Tibial artery (tissue), 4 donors: ENCODE data around the gene SPINK8.
"Not testable (repeated sequence)": the region's sequence is repeated elsewhere in the genome, so short reads cannot be mapped to it uniquely, and the experiment has no call there.

Experiments
- DNase-seq, 2 donors: peaks; one replicate each; pipeline ENCODE4 v3.0.0-alpha.2; 2019
- H3K27ac ChIP-seq, 2 donors: fragments of 200-600 bp; sonication (generic) in 1 of 2; 1 replicate in 1 of 2; 2 replicates in 1 of 2; pipeline ENCODE4 v1.5.1; 2018 to 2019; ENCODE audit warnings: mild to moderate bottlenecking in 1 of 2
- H3K27me3 ChIP-seq, 2 donors: fragments of 200-600 bp; sonication (generic) in 1 of 2; one replicate each; pipeline versions ENCODE4 v1.5.1 to v1.6.0; 2016 to 2019
- H3K36me3 ChIP-seq, 3 donors: fragments of 200-600 bp; sonication (generic) in 2 of 3; one replicate each; pipeline ENCODE4 v1.5.1; 2016 to 2019; ENCODE audit warnings: mild to moderate bottlenecking in 2 of 3
- H3K4me1 ChIP-seq, 4 donors: fragments of 200-600 bp; sonication (generic) in 2 of 4; 1 replicate in 3 of 4; 2 replicates in 1 of 4; pipeline ENCODE4 v1.5.1; 2016 to 2019
- H3K4me3 ChIP-seq, 2 donors: fragments of 200-600 bp; sonication (generic) in 1 of 2; 1 replicate in 1 of 2; 2 replicates in 1 of 2; pipeline ENCODE4 v1.5.1; 2018 to 2019; ENCODE audit warnings: mild to moderate bottlenecking in 2 of 2
- H3K9me3 ChIP-seq, 3 donors: fragments of 200-600 bp; sonication (generic) in 1 of 3; one replicate each; pipeline ENCODE4 v1.5.1; 2016 to 2019
- intact Hi-C: fragments of 100-400 bp; cut with DNase I; formaldehyde crosslinking; loops from one replicate; pipeline ENCODE4 v1.15.0; 2023; ENCODE audit warnings: low total_unique reads
- TF ChIP-seq, protein P1 (sequence below), 2 experiments: fragments of 200-600 bp in 1 of 2; fragments of 450-650 bp in 1 of 2; IDR thresholded peaks; one replicate each; pipeline ENCODE4 v1.5.1; 2017 to 2019; ENCODE audit warnings: antibody characterized with exemption in 2 of 2, mild to moderate bottlenecking in 1 of 2, moderate library complexity in 1 of 2

SPINK8 gene

DNA sequence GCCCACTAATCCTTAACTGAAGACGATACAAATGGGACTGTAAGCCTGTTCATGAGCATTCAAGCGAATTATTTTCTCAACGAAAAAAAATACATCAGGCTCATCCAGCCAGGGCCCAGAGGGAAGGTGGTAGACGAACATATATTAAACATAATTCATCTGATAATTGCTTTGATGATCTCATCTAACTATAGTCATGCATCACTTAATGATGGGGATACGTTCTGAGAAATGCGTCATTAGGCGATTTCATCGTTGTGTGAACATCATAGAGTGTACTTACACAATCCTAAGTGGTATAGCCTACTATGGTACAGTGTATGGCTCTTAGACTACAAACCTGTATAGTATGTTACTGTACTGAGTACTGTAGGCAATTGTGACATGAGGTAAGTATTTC is 10.0 kb upstream of the SPINK8 start:
- Histone ChIP-seq H3K4me3 (no peak overlapping the region), H3K4me1 (no peaks in the 10 kb centered on the region), H3K9me3 (no peaks in the 10 kb centered on the region), H3K36me3 (no peaks in the 10 kb centered on the region), H3K27me3 (no peaks in the 10 kb centered on the region), H3K27ac (no peak overlapping the region)
- TF ChIP-seq, protein P1, sequence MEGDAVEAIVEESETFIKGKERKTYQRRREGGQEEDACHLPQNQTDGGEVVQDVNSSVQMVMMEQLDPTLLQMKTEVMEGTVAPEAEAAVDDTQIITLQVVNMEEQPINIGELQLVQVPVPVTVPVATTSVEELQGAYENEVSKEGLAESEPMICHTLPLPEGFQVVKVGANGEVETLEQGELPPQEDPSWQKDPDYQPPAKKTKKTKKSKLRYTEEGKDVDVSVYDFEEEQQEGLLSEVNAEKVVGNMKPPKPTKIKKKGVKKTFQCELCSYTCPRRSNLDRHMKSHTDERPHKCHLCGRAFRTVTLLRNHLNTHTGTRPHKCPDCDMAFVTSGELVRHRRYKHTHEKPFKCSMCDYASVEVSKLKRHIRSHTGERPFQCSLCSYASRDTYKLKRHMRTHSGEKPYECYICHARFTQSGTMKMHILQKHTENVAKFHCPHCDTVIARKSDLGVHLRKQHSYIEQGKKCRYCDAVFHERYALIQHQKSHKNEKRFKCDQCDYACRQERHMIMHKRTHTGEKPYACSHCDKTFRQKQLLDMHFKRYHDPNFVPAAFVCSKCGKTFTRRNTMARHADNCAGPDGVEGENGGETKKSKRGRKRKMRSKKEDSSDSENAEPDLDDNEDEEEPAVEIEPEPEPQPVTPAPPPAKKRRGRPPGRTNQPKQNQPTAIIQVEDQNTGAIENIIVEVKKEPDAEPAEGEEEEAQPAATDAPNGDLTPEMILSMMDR (IDR thresholded peaks at IDR 0.05): no peak
- DNase-seq: no peak
- intact Hi-C loops: no loop called here

DNA sequence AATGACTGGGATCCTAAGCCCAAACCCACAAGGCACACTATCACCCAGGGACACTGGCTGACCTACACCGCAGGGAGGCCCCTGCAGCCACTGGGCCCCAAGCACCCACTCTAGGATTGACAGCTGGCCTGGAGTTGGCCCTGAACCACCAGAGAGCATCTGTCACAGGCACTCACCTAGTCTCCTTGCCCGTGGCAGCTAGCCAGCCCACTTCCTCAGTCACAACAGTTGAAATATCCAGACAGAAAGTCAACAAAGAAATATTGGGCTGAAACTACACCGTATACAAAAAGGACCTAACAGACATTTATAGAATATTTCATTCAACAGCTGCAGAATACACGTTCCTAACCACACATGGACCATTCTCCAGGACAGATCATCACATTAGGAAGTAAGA is 5.2 kb upstream of the SPINK8 start:
- no peaks in the 10 kb centered on the region for H3K4me1 ChIP-seq
- no peak overlapping the region for H3K27ac ChIP-seq
- TF ChIP-seq, protein P1 (IDR thresholded peaks at IDR 0.05): no peak
- intact Hi-C loops: no loop called here
- H3K27me3 ChIP-seq: no peaks in the 10 kb centered on the region
- no peaks in the 10 kb centered on the region for H3K9me3 ChIP-seq
- H3K4me3 ChIP-seq: no peak overlapping the region
- DNase-seq: no peak
- H3K36me3 ChIP-seq: no peaks in the 10 kb centered on the region

DNA sequence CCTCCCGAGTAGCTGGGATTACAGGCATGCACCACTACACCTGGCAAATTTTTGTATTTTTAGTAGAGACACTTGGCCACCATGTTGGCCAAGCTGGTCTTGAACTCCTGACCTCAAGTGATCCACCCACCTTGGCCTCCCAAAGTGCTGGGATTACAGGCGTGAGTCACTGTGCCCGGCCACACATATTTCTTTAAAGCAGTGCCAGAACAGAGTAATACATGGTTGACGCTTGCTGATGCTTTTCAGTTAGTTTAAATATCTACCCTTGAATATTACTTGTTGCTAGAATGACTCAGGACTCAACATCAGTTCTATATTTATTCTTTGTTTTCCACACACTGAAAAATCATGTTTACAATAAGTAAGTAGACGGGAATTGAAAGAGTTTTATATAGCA is 4.1 kb upstream of the SPINK8 start:
- H3K27me3 ChIP-seq, H3K36me3 ChIP-seq, DNase-seq, H3K27ac ChIP-seq, H3K4me1 ChIP-seq, H3K9me3 ChIP-seq, intact Hi-C loops, H3K4me3 ChIP-seq: not testable (repeated sequence)

DNA sequence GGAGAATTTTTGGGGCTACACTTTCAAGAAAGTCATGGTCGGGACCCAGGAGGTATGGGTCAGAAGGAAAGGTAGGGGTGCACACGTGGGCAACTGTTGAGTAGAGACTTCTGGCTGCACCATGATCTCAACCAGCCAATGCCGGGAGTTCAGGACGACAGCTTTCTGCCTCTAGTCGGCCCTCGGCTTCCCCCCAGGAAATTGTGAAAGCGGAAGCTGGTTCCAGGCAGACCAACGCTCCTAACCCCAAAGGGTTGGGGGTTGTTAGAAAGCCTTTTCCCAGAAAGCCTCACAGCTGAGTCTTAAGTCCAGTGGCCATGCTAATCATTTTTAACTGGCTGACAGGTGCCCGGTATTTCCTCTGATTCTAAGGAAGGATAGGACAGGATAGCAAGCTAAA is 1.8 kb upstream of the SPINK8 start:
- DNase-seq, intact Hi-C loops, H3K27me3 ChIP-seq, H3K4me3 ChIP-seq, H3K36me3 ChIP-seq, H3K4me1 ChIP-seq, H3K9me3 ChIP-seq, H3K27ac ChIP-seq: not testable (repeated sequence)

DNA sequence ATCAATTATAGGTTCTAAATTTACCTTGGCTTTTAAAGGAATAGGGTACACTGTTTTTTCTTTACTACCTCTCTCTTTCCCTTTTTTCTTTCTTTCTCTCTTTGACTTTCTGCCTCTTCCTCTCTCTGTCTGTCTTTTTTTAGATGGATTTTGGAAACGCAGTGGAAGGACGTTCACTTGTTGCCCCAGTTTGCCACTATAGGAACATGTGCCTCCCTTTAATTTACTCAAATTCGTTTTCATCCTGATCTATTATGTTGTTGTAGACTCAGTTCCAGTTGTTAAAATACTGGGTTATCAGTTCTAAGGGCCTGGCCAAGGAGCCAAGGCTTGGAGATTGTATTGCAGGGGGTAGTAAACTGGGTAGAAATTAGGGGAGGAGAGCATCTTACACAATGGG is 1.1 kb upstream of the SPINK8 start:
- no peak for DNase-seq
- Histone ChIP-seq H3K36me3 (no peaks in the 10 kb centered on the region), H3K4me3 (no peak overlapping the region), H3K27ac (no peak overlapping the region), H3K27me3 (no peaks in the 10 kb centered on the region), H3K4me1 (no peaks in the 10 kb centered on the region), H3K9me3 (no peaks in the 10 kb centered on the region)
- TF ChIP-seq, protein P1 (IDR thresholded peaks at IDR 0.05): no peak
- intact Hi-C loops: no loop called here

DNA sequence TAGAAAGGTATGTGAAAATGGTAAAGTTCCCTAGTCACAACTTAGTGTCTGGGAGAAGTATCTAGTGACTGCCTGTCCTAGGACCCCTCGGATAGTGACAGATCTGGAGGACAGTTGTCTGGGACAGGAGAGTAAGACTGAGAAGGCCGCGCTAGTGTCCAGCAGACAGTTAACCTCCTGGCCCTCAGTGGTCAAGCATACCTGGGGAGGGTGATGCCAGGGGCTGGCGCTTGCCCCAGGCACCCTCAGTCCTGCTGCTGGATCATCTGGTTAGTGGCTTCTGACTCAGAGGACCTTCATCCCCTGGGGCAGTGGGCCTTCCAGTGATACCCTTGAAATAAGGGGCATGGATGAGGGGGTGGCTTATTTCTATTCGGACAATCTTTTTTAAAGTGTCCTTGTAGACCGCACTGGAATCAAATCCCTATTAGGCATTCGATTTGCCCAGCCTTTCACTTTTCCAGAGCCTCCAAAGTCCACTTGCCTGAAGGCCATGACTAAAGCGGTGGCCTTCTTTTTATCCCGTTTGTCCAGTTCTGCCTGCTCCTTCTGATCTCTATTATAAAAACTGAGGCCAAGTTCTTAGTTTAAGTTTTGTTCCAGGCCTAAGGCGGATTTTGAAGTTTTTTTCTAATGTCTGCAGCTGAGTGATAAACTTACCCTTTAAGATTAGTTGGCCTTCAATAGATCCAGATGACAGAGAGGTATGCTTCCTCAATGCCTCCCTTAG is 1.6 kb downstream of the SPINK8 start:
- H3K9me3 ChIP-seq, DNase-seq, H3K27ac ChIP-seq, intact Hi-C loops, H3K36me3 ChIP-seq, H3K4me1 ChIP-seq, H3K4me3 ChIP-seq, H3K27me3 ChIP-seq: not testable (repeated sequence)

DNA sequence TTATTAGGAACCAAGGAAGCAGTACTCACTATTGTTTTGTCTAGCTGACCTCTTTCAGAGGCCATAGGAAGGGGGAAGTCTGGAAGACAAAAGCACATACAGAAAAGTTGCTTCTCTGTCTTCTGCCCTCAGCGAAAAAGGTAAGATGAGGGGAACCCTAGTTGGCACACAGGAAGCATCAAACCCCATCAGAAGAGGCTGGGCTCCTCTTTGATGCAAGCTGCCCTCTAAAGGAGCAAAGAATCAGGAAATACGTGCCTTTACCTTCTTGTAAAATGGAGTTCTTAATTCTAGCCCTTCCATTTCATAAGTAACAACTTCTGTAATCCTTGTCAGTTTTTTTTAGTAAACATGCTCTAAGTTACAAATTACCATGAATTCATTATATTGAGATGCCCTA is 12.5 kb downstream of the SPINK8 start:
- H3K27me3 ChIP-seq: no peaks in the 10 kb centered on the region
- no peak overlapping the region for H3K27ac ChIP-seq
- no peak for DNase-seq
- TF ChIP-seq, protein P1 (IDR thresholded peaks at IDR 0.05): no peak
- H3K4me3 ChIP-seq: no peak overlapping the region
- H3K4me1 ChIP-seq: no peaks in the 10 kb centered on the region
- intact Hi-C loops: no loop called here
- peaks cover 0 to 4% (median 0%) of the 10 kb centered on the region in 3 donors for H3K9me3 ChIP-seq
- no peaks in the 10 kb centered on the region for H3K36me3 ChIP-seq
